HG02763 (cell line): ENCODE data around the gene FAM107A.
"Not testable (repeated sequence)": the region's sequence is repeated elsewhere in the genome, so short reads cannot be mapped to it uniquely, and the experiment has no call there.

Experiments
- ATAC-seq: cut with Tn5 transposase; IDR thresholded peaks from one replicate; pipeline ENCODE4 v1.9.1; 2021; ENCODE audit warnings: mild to moderate bottlenecking, moderate library complexity; ENCODE audit not compliant: unreplicated experiment

FAM107A gene

DNA sequence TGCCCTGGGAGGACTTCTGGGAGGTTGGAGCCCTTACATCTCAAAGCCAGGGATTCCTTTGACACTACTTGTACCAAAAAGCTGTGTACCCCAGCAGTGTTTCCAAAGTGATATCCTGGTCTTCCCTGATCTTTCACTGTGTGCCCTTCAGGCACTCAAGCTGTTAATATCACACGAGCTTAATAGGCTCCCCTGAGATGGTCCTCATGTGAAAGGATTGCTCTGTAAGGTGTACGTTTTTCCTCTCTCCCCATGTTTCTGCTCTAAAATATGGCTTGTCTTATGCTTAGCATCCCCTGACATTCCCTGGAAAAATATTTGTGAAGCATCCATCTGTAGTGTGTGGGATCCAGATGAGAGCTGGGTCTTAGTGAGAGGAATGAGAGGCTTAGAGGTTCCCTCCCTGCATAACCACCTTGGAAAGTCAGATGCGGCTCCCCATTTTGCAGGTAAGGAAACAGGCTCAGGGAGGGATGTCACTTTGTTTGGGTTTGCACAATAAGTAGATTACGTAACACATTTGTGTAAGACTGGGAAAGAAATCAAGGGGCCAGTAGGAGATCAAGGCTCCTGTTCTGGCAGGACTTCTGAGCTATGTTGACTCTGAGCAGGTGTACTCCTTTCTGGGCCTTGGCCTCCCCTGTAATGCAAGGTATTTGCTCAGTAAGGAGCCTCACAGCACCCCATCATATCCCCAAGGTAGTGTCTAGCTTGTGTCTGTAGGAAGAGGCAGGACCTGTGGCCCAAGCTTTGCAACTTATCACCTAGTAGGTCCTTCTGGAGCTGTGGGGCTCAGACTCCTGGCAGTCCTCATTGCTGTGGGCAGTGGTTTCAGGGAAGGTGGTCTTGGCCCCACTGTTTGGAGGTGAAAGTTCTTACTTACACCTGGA, 39.5 kb downstream of the FAM107A start:
- no peak for ATAC-seq

DNA sequence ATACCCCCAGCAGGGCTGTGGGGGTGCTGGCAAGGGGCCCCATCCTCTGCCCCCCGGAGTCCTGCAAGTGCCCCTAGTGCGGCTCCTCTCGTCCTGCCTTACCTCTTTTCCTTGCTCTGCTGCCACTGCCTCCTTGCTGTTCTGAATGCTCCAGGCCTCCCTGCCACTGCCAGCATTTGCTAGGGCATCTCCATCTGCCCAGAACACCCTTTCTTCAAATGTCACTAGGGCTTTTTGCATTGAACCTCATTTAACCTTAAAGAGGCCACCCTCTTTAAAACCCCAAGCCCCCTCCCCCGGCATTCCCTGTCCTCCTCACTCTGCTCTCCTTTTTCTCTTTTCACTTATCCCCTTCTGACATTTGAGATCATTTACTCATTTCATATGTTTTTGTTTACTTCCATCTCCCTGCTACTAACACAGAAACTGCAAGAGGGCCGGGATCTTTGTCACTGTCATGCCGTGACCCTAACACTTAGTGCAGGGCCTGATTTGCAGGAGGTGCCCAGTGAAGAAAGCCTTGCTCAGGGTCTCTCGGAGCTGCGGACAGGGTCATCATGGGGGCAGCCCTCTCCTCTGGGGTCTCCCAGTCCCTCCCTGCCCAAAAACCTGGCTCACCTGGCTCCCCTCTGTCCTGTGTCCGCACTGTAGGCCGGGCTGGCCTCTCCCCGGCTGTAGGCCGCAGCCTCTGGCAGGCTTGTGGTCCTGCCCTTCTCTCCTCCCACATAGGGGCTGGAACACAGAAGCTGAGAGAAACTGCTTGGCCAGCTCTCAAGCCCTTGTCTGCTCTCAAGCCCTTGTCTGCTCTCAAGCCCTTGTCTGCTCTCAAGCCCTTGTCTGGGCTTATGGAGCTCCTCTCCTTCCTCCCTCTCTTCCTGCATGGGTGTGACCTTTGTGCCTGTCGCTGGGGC, 40.4 kb downstream of the FAM107A start, which contains the start of gene ACOX2:
Gene ACOX2, minus strand, starts transcription at position 690 of the 911 bp plus-strand sequence. CDS start 2,084 bp downstream, outside the sequence.
- ATAC-seq, result no peak

DNA sequence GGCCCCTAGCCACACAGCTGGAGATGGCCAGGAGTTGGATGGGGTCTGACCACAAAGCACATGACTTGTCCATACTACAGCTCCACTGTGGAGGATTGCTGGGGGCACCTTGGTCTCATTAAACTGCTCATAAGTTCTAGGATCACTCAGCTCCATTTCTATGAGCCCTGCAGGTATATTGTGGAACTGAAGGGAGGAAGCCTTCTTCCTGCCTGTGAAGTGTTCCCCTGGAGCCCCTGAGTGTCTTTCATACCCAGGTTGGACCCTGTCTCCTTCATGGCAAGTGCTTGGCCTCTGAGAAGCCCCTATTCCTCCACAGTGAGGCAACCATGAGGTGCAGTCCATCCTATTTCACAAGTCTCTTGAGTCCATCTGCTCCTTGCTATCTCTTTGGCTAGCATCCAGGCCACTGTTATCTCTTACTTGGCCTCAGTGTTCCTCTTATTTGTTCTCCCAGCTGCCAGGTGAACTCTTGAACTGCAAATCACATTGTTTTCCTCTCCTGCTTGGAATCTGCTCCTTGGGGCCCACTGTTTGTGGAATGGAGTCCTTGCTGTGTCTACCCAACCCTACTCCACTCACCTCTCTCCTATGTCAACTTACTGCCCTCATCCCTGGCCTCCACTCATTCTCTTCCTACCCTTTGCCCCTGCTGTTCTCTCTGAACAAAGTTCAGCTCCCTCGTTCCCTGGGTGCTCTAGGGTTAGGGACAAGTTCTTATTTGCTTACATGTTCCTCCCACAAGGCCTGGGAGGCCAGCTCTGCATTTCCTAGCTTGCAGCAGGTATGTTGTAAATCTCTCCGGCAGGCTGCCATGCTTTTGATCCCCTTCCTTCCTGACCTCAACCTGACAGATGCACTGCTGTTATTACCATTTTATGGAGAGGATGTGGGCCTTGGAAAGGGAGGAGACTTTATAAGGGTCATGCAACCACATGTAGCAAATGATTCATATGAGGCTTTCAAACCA, 41.4 kb downstream of the FAM107A start:
- ATAC-seq, result no peak

DNA sequence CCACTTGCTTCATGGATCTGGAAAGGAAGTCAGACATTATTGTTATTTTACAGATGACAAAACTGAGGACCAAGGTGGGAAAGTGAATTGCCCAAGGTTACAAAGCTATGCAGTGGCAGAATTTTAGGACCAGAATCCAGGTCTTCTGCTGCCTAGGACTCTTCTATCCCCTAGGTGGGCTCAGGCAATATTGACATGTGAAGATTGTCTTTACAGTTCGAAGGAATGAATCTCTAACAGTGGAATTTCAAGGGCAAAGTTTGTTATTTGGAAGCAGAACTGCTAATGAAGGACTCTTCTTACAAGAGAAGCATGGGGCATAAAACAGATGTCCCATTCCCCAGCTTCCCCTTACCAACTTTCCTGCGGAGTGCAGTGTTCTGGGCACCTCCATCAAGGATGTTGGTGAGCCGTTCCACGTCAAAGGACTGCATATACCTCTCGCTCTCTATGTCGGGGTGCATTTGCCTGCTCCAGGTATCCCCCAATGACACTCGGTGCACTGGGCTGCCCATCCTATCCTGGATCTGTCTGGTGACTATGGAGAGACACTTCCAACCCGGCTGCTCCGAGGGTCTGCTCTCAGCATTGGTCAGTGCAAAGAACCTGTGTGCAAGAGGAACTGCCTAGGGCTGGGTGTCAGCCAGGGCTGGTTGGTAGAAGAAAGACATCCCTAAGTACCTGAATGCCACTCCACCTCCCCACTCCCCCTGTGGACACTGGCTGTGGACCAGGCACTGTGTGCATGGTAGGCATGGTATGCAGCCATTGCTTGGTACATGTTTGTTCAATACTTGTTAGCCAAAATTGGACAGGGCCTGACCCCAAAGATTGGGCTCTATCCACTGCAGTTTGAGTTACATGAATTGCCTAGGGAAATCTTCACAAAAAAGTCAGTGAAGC, 42.3 kb downstream of the FAM107A start:
- ATAC-seq, result no peak

DNA sequence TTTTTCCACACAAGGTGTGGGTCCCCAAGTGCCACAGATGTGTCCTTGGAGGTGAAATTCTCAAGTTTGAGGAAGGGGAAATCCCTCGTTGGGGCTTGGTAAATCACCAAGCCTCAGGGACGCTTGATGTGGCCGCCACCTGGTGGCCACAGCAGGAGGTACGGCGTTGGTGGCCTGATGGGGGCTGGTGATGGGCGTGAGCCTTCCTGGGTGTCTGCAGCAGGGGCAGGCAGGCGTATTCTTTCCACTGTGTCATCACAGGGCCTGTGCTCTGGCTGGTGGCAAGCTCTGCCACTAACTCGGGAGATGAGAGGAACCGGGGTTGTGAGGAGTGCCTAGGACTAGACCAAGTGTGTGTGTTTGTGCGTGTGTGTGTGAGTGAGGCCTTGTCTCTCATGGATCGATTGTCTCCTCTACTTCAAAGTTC, 44.4 kb downstream of the FAM107A start:
- peak; percentile 87 for ATAC-seq

DNA sequence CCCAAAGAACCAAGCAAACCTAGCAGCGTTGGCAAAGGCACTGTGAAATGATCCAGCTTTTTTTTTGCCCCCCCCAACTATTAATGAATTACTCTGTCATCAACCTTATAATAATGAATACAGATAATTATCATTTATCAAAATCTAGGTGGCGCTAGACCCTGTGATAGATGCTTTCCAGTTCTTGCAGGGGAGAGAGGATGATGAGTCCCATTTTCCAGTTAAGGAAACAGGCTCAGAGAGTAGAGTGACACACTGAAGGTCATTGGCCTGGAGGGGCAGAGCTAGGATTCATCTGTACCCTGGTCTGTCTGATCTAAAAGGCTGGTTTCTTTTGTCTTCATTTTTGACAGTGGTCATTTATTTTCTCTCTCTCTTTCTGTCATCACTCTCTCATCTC, 45.2 kb downstream of the FAM107A start:
- no peak for ATAC-seq

DNA sequence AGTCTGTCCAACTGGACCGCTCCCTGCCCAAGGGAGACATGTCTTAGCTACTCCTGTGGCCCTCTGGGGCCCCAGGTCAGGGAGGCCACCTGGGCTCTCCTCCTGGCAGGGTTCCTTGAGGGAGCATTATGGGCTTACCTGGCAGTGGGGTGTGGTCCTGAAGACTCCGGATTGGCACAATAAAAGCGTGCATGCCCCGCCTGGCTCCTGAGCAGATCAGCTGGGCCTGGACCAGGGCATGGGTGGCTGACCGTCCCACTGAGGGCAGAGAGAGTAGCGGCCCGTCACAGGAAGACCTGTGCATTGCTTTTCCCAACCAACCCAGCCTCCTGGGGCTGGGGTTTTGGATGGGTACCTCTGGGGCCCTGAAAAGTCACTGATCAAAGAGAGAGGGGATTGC, 45.6 kb downstream of the FAM107A start:
- ATAC-seq, result no peak

DNA sequence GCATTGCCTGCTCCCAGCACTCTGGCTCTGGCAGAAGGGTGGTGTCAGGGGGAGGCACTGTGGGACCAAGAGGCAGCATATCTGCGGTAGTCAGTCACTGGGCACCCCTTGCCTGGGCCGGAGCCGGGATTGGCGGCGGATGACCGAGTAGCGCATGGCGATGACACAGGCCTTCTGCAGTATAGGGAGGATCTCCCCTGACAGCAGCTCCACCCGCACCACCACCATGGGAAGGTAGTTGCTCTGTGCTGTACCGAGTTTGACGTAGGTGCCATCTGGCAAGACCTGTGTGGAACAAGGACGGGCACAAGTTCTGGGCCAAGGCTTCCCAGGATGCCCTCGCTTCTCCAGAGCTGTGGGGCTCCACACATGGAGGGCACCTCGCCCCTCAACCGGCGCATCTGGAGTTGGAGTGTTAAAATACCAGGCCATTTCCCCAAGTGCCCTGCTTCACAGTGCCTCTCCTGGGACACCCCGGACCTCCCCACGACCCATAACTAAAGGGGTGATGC, 46.8 kb downstream of the FAM107A start:
- ATAC-seq, result no peak

DNA sequence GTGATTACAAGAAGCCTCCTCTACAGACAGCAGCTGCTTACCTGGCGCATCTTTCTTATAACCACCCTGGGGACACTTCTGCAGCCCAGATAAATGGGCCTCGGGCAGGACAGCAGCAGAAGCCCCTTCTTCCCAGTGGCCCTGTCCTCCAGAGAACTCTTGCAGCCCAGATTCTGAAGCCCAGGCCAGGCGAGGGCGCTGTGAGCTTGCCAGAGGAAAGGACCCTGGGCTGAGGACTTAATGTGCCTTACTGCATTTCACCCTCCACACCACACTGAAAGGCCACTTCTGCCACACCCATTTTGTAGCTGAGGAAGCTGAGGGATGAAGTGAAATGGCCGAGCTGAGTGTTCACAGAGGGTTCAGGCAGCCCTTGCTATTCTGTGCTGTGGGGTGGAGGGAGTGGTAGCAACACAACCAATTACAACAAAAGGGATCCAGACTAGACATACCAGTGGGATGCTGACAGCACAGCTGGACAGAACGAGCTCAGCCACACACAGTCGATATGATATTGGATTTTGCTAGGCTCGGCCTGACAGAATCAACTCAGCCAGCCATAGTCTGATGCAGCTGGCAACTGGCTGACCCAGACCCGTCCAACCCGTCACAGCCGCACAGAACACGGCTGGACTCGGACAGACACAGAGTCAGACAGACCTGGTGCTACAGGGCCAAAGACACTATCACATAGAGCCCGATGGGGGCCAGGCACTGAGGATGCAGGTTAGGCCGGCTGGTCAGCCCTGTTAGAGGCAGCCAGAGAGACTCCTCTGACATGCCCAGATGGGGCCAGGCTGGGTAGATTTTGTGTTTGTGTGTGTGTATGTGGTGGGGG, 47.5 kb downstream of the FAM107A start:
- no peak for ATAC-seq

DNA sequence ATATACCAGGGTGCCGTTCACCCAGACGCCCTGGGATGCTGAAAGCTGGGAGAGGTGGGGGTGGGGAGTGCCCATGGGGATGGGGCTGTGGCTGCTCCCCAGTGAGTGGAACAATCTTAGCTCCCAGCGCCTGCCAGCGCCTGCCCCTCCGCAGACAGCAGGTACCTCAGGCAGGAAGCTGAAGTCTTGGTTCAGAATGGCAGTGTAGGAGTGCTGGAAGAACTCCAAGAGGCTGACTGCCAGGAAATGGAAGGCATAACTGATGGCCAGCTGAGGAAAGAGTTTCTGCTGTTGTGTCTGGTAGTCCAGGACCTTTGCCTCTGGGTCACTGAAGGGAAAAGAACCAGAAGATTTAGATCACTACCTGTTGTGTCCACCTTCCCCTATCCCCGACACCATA, 48.6 kb downstream of the FAM107A start:
- no peak for ATAC-seq

DNA sequence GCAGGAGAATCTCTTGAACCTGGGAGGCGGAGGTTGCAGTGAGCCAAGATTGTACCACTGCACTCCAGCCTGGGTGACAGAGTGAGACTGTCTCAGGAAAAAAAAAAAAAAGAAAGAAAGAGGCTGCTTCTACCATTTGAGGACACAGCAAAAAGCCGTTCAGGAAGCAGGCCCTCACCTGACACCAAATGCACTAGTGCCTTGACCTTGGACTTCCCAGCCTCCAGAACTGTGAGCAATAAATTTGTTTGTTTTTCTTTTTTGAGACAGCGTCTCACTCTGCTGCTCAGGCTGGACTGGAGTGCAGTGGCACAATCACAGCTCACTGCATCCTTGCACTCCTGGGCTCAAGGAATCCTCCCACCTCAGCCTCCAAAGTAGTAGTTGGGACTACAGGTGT, 49.8 kb downstream of the FAM107A start:
- ATAC-seq, result not testable (repeated sequence)

DNA sequence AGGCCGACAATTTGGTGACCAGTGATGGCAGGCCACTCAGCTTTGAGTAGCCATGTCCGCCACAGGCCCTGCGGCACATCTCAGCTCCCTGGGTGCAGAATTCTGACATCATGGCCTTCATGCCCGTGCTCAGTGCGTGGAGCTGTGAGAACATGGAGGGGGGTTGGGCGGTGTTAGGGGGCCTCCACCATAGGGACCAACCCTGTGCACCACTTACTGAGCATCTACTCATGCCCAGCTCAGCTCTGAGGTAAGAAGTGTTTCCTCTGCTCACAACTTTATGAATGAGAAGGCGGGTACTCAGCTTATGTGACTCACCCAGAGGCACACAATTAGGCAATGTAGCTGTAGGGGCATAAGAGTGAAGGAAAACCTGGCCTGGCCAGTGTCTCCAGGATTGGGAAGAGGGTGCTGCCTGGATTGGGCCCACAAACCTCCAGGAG, 50.7 kb downstream of the FAM107A start:
- ATAC-seq, result no peak

DNA sequence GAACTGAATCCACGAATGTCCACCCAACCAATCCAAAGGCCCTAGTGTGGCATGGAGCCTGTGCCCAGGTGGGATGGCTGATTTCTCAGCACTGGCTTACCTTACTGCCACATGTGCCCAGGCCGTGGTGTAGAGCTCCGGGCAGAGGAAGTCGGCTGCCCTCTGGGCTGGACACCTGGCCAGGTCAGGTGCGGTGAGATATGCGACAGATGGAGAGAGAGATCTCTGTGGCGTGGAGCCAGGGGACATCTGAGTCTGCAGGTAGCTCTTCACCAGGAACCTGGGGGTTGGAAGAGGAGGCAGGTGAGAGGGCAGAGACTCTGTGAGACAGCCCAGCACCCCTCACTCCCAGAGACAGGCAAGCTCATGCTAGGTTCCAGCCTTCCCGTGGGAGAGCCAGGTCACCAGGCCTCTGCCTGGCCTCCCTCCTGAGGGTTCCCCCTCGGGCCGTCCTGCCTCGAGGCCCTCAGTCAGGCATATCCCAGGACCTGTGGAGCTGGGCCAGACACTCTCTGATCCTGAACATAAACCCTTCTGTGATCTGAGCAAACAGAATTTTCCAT, 52.8 kb downstream of the FAM107A start:
- no peak for ATAC-seq

DNA sequence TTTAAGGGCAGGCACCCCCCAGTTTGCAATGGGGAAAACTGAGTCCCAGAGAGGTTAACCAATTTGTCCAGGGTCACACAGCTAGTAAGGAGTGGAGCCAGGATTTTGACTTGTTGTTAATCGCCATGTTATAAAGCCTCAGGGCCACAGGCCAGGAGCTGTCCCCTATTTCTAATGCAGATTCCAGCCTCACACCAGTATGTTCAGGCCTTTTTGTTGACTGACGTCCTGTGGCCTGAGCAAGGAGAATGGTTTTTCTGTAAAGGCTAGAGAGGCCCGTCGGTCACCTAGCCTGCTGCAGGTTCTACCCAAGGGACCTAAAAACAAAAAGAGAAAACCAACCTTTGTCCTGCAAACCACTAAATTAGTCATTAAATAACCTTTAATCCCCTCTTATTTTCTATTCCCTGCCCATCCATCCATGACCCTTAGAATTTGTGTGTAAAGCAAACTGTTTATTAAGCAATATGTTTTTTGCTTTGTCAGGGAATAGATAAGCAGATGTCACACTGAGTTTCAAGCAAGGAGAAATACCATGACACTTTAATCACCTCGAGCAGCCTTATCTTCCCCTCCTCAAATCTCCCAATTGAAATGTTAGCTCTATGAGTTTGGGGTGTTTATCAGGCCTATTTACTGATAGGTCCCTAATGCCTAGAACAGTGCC, 54.3 kb downstream of the FAM107A start:
- no peak for ATAC-seq

DNA sequence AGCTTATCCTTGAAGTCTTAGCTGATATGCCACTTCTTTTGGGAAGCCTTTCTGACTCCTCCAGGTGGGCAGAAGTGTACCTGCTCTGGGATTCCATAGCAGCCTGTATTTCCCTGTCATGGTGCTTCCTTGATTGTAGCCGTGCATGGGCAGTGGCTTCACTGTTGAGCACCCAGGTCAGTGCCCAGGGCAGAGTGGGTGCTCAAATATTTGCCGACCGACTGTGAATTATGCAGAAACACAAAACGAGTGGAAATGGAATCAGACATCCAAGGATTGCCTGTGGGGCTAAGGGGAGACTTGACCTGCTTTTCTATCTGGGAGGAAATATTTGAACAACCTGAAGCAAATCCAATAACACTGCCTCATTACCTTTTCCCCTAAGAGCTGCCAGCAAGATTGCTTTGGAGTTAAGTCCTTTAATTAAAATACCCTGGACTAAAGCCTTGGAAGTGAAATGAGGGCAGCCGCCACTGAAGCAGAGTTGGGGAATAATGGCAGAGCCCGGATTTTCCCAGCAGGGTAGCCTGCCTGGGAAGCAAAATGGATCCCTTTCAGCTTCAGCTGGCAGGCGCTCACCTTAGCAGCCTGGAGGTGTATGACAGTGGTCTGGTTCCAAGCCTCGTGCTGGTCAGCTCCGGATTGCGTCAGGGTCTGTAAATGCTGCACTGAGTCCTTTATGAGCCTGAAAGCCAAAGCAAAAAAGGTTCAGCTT, 55.1 kb downstream of the FAM107A start:
- ATAC-seq, result no peak

DNA sequence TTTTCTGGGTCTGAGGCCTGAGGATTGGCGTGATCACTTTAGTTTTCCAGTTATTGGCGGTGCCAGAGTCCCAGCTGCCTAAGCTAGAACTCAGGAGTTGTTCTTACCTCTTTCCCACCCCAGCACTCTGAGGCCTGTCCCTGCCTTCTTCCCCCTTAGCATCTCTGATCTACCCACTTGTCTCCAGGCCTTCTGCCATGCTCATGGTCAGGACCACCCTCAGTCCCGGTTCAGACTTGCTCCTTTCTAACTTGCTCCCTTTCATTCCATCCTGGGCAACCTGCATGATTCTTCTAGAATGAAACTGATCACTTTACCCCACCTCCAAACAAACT, 55.9 kb downstream of the FAM107A start:
- ATAC-seq, result no peak
